HepG2 (cell line): Measurements from ENCODE around the gene CEP43. TPM values are rescaled to one million over a fixed set of nuclear protein-coding genes. Genes with fewer than 3 reads are reported as not detected.

Experiments used
- ARNT2 ChIP-seq: sonication (generic); formaldehyde crosslinking; IDR thresholded peaks from 2 replicates; pipeline ENCODE4 v1.8.0; 2022; ENCODE audit warnings: mild to moderate bottlenecking, low read depth, missing genetic modification reagents, moderate library complexity
- DBP ChIP-seq: sonication (generic); formaldehyde crosslinking; IDR thresholded peaks from 2 replicates; pipeline ENCODE4 v1.4.0; 2020; ENCODE audit warnings: missing genetic modification reagents; ENCODE audit errors: not compliant biosample characterization
- ETS1 ChIP-seq: sonication (generic); formaldehyde crosslinking; IDR thresholded peaks from 2 replicates; pipeline ENCODE4 v1.4.0; 2020; ENCODE audit warnings: missing genetic modification reagents
- FOXO4 ChIP-seq: sonication (generic); formaldehyde crosslinking; conservative IDR thresholded peaks from 2 replicates; pipeline ENCODE4 v1.8.1; 2023; ENCODE audit warnings: missing genetic modification reagents
- MED1 ChIP-seq: sonication (generic); formaldehyde crosslinking; IDR thresholded peaks from 2 replicates; pipeline ENCODE4 v1.4.0; 2020; ENCODE audit warnings: missing genetic modification reagents
- MEIS2 ChIP-seq: sonication (generic); formaldehyde crosslinking; IDR thresholded peaks from 2 replicates; pipeline ENCODE4 v1.9.0; 2021; ENCODE audit warnings: mild to moderate bottlenecking, missing genetic modification reagents
- NR1H2 ChIP-seq: sonication (generic); formaldehyde crosslinking; IDR thresholded peaks from 2 replicates; pipeline ENCODE4 v1.8.1; 2022; ENCODE audit warnings: low read depth, missing genetic modification reagents, borderline replicate concordance
- SNAPC2 ChIP-seq: sonication (generic); formaldehyde crosslinking; IDR thresholded peaks from 2 replicates; pipeline ENCODE4 v1.8.1; 2022; ENCODE audit warnings: mild to moderate bottlenecking, missing genetic modification reagents
- ZNF644 ChIP-seq: IDR thresholded peaks from 2 replicates; pipeline ENCODE4 v1.6.1; 2016; ENCODE audit warnings: low read depth
- ZNF670 ChIP-seq: sonication (generic); formaldehyde crosslinking; IDR thresholded peaks from 2 replicates; pipeline ENCODE4 v1.8.0; 2022; ENCODE audit warnings: mild to moderate bottlenecking, missing genetic modification reagents, borderline replicate concordance
- ZNF713 ChIP-seq: sonication (generic); formaldehyde crosslinking; IDR thresholded peaks from 2 replicates; pipeline ENCODE4 v1.4.0; 2020; ENCODE audit warnings: mild to moderate bottlenecking, missing genetic modification reagents
- polyA plus RNA-seq, 8 experiments: library from polyadenylated mRNA; depleted of rRNA in 3 of 8; stranded (reverse) in 7 of 8; unstranded in 1 of 8; fragments of >200 nt; fragmentation: Illumina TruSeq in 4 of 8; extraction: Trizol in 4 of 8; gene quantifications; 2 replicates each; pipeline versions ENCODE4 v1.2.1 to v1.2.3, GENCODE V29; 2011 to 2016; ENCODE audit warnings: low read depth in 4 of 8, missing spikeins in 1 of 8, mixed read lengths in 1 of 8; ENCODE audit not compliant: insufficient read depth in 1 of 8
- total RNA-seq, 5 experiments: library from RNA; depleted of rRNA; stranded (reverse); fragments of >200 nt; fragmentation: Illumina TruSeq; extraction: Trizol; gene quantifications; 2 replicates each; pipeline ENCODE4 v1.2.3, GENCODE V29; 2016; ENCODE audit warnings: low read depth in 1 of 5
- TF ChIP-seq, protein P1 (sequence below): sonication (generic); formaldehyde crosslinking; IDR thresholded peaks from 2 replicates; pipeline ENCODE4 v1.4.0; 2020; ENCODE audit warnings: missing genetic modification reagents, borderline replicate concordance
- TF ChIP-seq, protein P2 (sequence below): IDR thresholded peaks from 2 replicates; pipeline ENCODE4 v1.6.1; 2016; ENCODE audit warnings: missing compliant biosample characterization, missing genetic modification reagents, borderline replicate concordance
- TF ChIP-seq, protein P3 (sequence below): sonication (generic); formaldehyde crosslinking; IDR thresholded peaks from 2 replicates; pipeline ENCODE4 v1.8.1; 2023; ENCODE audit warnings: mild to moderate bottlenecking, missing genetic modification reagents, borderline replicate concordance
- TF ChIP-seq, protein P4 (sequence below): fragments of 450-650 bp; IDR thresholded peaks from 2 replicates; pipeline ENCODE4 v1.6.1; 2017; ENCODE audit warnings: mild to moderate bottlenecking

The CEP43 gene
- total and polyA plus RNA-seq, 2 of the 13 experiments (the other 11 are each of a cell fraction or from before 2014, with no cell fraction given) = 29.3 to 73.9 TPM

GRCh38 chr6:166957087-166957804, 42.0 kb upstream of the CEP43 start (continued):
- TF ChIP-seq, protein P1, sequence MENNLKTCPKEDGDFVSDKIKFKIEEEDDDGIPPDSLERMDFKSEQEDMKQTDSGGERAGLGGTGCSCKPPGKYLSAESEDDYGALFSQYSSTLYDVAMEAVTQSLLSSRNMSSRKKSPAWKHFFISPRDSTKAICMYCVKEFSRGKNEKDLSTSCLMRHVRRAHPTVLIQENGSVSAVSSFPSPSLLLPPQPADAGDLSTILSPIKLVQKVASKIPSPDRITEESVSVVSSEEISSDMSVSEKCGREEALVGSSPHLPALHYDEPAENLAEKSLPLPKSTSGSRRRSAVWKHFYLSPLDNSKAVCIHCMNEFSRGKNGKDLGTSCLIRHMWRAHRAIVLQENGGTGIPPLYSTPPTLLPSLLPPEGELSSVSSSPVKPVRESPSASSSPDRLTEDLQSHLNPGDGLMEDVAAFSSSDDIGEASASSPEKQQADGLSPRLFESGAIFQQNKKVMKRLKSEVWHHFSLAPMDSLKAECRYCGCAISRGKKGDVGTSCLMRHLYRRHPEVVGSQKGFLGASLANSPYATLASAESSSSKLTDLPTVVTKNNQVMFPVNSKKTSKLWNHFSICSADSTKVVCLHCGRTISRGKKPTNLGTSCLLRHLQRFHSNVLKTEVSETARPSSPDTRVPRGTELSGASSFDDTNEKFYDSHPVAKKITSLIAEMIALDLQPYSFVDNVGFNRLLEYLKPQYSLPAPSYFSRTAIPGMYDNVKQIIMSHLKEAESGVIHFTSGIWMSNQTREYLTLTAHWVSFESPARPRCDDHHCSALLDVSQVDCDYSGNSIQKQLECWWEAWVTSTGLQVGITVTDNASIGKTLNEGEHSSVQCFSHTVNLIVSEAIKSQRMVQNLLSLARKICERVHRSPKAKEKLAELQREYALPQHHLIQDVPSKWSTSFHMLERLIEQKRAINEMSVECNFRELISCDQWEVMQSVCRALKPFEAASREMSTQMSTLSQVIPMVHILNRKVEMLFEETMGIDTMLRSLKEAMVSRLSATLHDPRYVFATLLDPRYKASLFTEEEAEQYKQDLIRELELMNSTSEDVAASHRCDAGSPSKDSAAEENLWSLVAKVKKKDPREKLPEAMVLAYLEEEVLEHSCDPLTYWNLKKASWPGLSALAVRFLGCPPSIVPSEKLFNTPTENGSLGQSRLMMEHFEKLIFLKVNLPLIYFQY (CRISPR knock-in tag) = no peak; the same call in 1 of the 2 replicates
- TF ChIP-seq ARNT2 (CRISPR knock-in tag) (peak; percentile 86; the same call in 1 of the 2 replicates), ETS1 (CRISPR knock-in tag) (no peak; the same call in 1 of the 2 replicates), FOXO4 (no peak), ZNF644 (CRISPR knock-in tag) (no peak; the same call in 1 of the 2 replicates), ZNF713 (CRISPR knock-in tag) (peak; percentile 17; the same call in 1 of the 2 replicates), MEIS2 (CRISPR knock-in tag) (peak; percentile 86; the same call in 1 of the 2 replicates), SNAPC2 (CRISPR knock-in tag) (peak; percentile 52; the same call in 1 of the 2 replicates), DBP (no peak), NR1H2 (CRISPR knock-in tag) (no peak), MED1 (peak; percentile 90), ZNF670 (CRISPR knock-in tag) (peak; percentile 97; the same call in 1 of the 2 replicates)
- TF ChIP-seq, protein P2, sequence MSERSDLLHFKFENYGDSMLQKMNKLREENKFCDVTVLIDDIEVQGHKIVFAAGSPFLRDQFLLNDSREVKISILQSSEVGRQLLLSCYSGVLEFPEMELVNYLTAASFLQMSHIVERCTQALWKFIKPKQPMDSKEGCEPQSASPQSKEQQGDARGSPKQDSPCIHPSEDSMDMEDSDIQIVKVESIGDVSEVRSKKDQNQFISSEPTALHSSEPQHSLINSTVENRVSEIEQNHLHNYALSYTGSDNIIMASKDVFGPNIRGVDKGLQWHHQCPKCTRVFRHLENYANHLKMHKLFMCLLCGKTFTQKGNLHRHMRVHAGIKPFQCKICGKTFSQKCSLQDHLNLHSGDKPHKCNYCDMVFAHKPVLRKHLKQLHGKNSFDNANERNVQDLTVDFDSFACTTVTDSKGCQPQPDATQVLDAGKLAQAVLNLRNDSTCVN (CRISPR knock-in tag) = no peak; the same call in 1 of the 2 replicates
- TF ChIP-seq, protein P3, sequence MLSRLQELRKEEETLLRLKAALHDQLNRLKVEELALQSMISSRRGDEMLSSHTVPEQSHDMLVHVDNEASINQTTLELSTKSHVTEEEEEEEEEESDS (CRISPR knock-in tag) = no peak
- TF ChIP-seq, protein P4, sequence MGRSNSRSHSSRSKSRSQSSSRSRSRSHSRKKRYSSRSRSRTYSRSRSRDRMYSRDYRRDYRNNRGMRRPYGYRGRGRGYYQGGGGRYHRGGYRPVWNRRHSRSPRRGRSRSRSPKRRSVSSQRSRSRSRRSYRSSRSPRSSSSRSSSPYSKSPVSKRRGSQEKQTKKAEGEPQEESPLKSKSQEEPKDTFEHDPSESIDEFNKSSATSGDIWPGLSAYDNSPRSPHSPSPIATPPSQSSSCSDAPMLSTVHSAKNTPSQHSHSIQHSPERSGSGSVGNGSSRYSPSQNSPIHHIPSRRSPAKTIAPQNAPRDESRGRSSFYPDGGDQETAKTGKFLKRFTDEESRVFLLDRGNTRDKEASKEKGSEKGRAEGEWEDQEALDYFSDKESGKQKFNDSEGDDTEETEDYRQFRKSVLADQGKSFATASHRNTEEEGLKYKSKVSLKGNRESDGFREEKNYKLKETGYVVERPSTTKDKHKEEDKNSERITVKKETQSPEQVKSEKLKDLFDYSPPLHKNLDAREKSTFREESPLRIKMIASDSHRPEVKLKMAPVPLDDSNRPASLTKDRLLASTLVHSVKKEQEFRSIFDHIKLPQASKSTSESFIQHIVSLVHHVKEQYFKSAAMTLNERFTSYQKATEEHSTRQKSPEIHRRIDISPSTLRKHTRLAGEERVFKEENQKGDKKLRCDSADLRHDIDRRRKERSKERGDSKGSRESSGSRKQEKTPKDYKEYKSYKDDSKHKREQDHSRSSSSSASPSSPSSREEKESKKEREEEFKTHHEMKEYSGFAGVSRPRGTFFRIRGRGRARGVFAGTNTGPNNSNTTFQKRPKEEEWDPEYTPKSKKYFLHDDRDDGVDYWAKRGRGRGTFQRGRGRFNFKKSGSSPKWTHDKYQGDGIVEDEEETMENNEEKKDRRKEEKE = no peak
